Body of pancreas (tissue), 4 donors: ENCODE measurements around the gene UBE2D4.
"Not testable (repeated sequence)": the region's sequence is repeated elsewhere in the genome, so short reads cannot be mapped to it uniquely, and the experiment has no call there.

Source experiments
- CTCF ChIP-seq, 7 experiments: fragments of 450-650 bp in 4 of 7; fragments of 200-600 bp in 3 of 7; sonication (generic) in 3 of 7; IDR thresholded peaks; one replicate each; pipeline ENCODE4 v1.5.1; 2016 to 2019; ENCODE audit warnings: antibody characterized with exemption in 7 of 7
- POLR2A ChIP-seq, 3 donors: fragments of 450-650 bp; IDR thresholded peaks; one replicate each; pipeline ENCODE4 v1.6.1; 2016; ENCODE audit warnings: antibody characterized with exemption in 3 of 3, mild to moderate bottlenecking in 2 of 3

DNA sequence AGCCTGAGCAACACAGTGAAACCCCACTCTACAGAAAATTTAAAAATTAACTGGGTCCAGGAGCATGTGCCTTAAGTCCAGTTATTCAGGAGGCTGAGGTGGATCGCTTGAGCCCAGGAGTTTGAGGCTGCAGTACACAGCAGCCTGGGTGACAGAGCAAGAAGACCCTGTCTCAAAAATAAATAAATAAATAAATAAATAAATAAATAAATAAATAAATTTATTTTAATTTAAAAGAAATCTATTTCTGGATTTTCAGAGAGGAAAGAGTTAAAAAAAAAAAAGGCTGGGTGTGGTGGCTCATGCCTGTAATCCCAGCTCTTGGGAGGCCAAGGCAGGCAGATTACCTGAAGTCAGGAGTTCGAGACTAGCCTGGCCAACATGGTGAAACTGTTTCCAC lies 27.7 kb upstream of the UBE2D4 start:
- not testable (repeated sequence) for TF ChIP-seq CTCF, POLR2A (IDR thresholded peaks at IDR 0.05)
